Mesenchymal stem cell (in vitro differentiated cells and primary cell): ENCODE data around the gene MRPL34.

Source experiments
- DNase-seq: peaks from one replicate; pipeline ENCODE4 v3.0.0-alpha.2; 2013
- H2AFZ ChIP-seq: one replicate; pipeline ENCODE4 v1.6.1; 2013; ENCODE audit warnings: low read depth, mild to moderate bottlenecking, control low read depth, inconsistent platforms, low read length, moderate library complexity
- H2AK5ac ChIP-seq: 2 replicates; pipeline ENCODE4 v1.6.1; 2013; ENCODE audit warnings: low read length, moderate library complexity, mild to moderate bottlenecking, inconsistent platforms; ENCODE audit not compliant: severe bottlenecking
- H2BK120ac ChIP-seq: one replicate; pipeline ENCODE4 v1.6.1; 2013; ENCODE audit warnings: low read depth, mild to moderate bottlenecking, inconsistent platforms, low read length, moderate library complexity
- H2BK12ac ChIP-seq, 2 experiments: one replicate each; pipeline ENCODE4 v1.6.1; 2013; ENCODE audit warnings: inconsistent platforms in 2 of 2, low read length in 2 of 2, mild to moderate bottlenecking in 2 of 2, moderate library complexity in 2 of 2, control low read depth in 1 of 2
- H2BK15ac ChIP-seq: one replicate; pipeline ENCODE4 v1.6.1; 2013; ENCODE audit warnings: mild to moderate bottlenecking, low read depth, inconsistent platforms; ENCODE audit not compliant: poor library complexity, severe bottlenecking
- H2BK5ac ChIP-seq: 2 replicates; pipeline ENCODE4 v1.6.1; 2013; ENCODE audit warnings: low read depth, mild to moderate bottlenecking, low read length, control low read depth, inconsistent platforms; ENCODE audit not compliant: poor library complexity, severe bottlenecking
- H3K14ac ChIP-seq, 2 experiments: one replicate each; pipeline ENCODE4 v1.6.1; 2013; ENCODE audit warnings: inconsistent platforms in 2 of 2, low read length in 2 of 2, control low read depth in 1 of 2, mild to moderate bottlenecking in 1 of 2, moderate library complexity in 1 of 2
- H3K18ac ChIP-seq, 2 experiments: one replicate each; pipeline ENCODE4 v1.6.1; 2013; ENCODE audit warnings: inconsistent platforms in 2 of 2, low read length in 2 of 2, control low read depth in 1 of 2, low read depth in 1 of 2, mild to moderate bottlenecking in 1 of 2
- H3K23ac ChIP-seq, 2 experiments: one replicate each; pipeline ENCODE4 v1.6.1; 2013; ENCODE audit warnings: inconsistent platforms in 2 of 2, low read length in 2 of 2, mild to moderate bottlenecking in 2 of 2, moderate library complexity in 2 of 2, control low read depth in 1 of 2
- H3K27ac ChIP-seq: 2 replicates; pipeline ENCODE4 v1.5.1; 2013; ENCODE audit warnings: mild to moderate bottlenecking, moderate library complexity, low read length, control low read depth, inconsistent platforms; ENCODE audit not compliant: poor library complexity, severe bottlenecking
- H3K27me3 ChIP-seq, 2 experiments: 2 replicates each; pipeline versions ENCODE4 v1.6.1 to v1.7.0; 2013; ENCODE audit warnings: low read length in 2 of 2, mild to moderate bottlenecking in 2 of 2, moderate library complexity in 2 of 2, control low read depth in 1 of 2, inconsistent platforms in 1 of 2; ENCODE audit not compliant: control insufficient read depth in 1 of 2, insufficient read depth in 1 of 2
- H3K36me3 ChIP-seq, 2 experiments: 2 replicates each; pipeline versions ENCODE4 v1.6.1 to v1.7.0; 2013; ENCODE audit warnings: low read length in 2 of 2, control low read depth in 1 of 2, inconsistent platforms in 1 of 2, low read depth in 1 of 2, mild to moderate bottlenecking in 1 of 2; ENCODE audit not compliant: insufficient read depth in 2 of 2, control insufficient read depth in 1 of 2
- H3K4ac ChIP-seq, 2 experiments: one replicate each; pipeline ENCODE4 v1.6.1; 2013; ENCODE audit warnings: inconsistent platforms in 2 of 2, low read length in 2 of 2, mild to moderate bottlenecking in 2 of 2, moderate library complexity in 2 of 2, control low read depth in 1 of 2, low read depth in 1 of 2
- H3K4me1 ChIP-seq: 2 replicates; pipeline ENCODE4 v1.6.1; 2013; ENCODE audit warnings: low read depth, low read length, control low read depth; ENCODE audit not compliant: control insufficient read depth, insufficient read depth
- H3K4me2 ChIP-seq: 2 replicates; pipeline ENCODE4 v1.6.1; 2013; ENCODE audit warnings: low read length, mild to moderate bottlenecking, inconsistent platforms; ENCODE audit not compliant: poor library complexity, severe bottlenecking
- H3K4me3 ChIP-seq, 2 experiments: 2 replicates each; pipeline versions ENCODE4 v1.5.1 to v1.7.0; 2013; ENCODE audit warnings: low read length in 2 of 2, mild to moderate bottlenecking in 2 of 2, control low read depth in 1 of 2, low read depth in 1 of 2; ENCODE audit not compliant: insufficient read depth in 1 of 2
- H3K79me1 ChIP-seq: replicated peaks from 2 replicates; pipeline ENCODE4 v1.6.1; 2013; ENCODE audit warnings: mild to moderate bottlenecking, control low read depth, low read length, inconsistent platforms; ENCODE audit not compliant: poor library complexity, severe bottlenecking
- H3K9ac ChIP-seq: 2 replicates; pipeline ENCODE4 v1.7.0; 2013; ENCODE audit warnings: mild to moderate bottlenecking, low read length, moderate library complexity
- H3K9me3 ChIP-seq: 2 replicates; pipeline ENCODE4 v1.7.0; 2013; ENCODE audit warnings: mild to moderate bottlenecking, low read length; ENCODE audit not compliant: control insufficient read depth
- H4K8ac ChIP-seq: one replicate; pipeline ENCODE4 v1.6.1; 2013; ENCODE audit warnings: inconsistent platforms, mild to moderate bottlenecking, low read length, moderate library complexity
- H4K91ac ChIP-seq: one replicate; pipeline ENCODE4 v1.6.1; 2013; ENCODE audit warnings: mild to moderate bottlenecking, low read length, inconsistent platforms
- WGBS: methylation state at CpG from one replicate; pipeline ENCODE4 v1.1.7; 2013; ENCODE audit warnings: mixed read lengths; 5-methylcytosine and 5-hydroxymethylcytosine counted together

The MRPL34 gene

DNA sequence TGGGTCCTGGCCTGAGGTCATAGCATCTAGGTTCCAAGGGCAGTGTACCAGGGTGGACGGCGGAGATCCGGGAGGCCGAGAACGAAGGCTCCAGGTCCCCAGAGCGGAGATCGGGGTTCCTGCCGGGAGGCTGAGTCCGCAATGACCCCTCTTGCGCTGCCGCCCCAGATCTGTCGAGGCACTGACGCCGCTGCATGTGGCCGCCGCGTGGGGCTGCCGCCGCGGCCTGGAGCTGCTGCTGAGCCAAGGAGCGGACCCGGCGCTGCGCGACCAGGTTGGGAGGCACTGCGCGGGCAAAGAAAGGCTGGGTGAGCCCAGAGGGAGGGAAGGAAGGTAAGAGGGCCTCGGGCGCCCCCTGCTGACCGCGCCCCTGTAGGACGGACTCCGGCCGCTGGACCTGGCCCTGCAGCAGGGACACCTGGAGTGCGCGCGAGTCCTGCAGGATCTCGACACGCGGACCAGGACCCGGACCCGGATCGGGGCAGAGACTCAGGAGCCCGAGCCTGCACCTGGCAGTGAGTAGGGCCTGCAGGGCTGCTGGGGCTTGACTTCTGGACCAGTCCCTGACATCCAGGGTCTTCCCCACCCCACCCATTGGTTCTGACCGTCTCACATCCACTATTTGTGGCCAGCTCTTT, 23.1 kb upstream of the MRPL34 start:
- Histone ChIP-seq H2BK15ac (no peak overlapping the region), H3K4me3 (peak overlapping the region in 1 of 2 experiments; percentile 74), H3K9ac (peak overlapping the region; percentile 43), H3K4ac (no peak overlapping the region), H2BK5ac (no peak overlapping the region), H3K79me1 (no peaks in the 10 kb centered on the region), H3K27ac (no peak overlapping the region), H2BK12ac (peak overlapping the region in 1 of 2 experiments; percentile 5), H2BK120ac (no peak overlapping the region), H2AFZ (no peak overlapping the region), H3K14ac (no peak overlapping the region), H3K4me2 (no peak overlapping the region), H3K9me3 (no peaks in the 10 kb centered on the region), H3K18ac (no peak overlapping the region), H3K36me3 (peaks cover 14 to 31% of the 10 kb centered on the region in 2 experiments), H3K23ac (no peak overlapping the region), H4K91ac (peak overlapping the region; percentile 80), H4K8ac (peak overlapping the region; percentile 52), H3K27me3 (peaks cover 0 to 4% of the 10 kb centered on the region in 2 experiments), H3K4me1 (peaks cover 6% of the 10 kb centered on the region), H2AK5ac (no peak overlapping the region)
- WGBS: 29% methylated on average over 45 of the region's 45 CpGs
- DNase-seq: peak; percentile 69

GRCh38 chr19:17283504-17283996, 22.1 kb upstream of the MRPL34 start:
- no peak overlapping the region for H3K14ac ChIP-seq
- H3K4ac ChIP-seq: no peak overlapping the region
- no peak overlapping the region for H2AK5ac ChIP-seq
- WGBS: 87% methylated on average over 7 of the region's 7 CpGs
- H3K27me3 ChIP-seq: peaks cover 0 to 4% of the 10 kb centered on the region in 2 experiments
- H2BK120ac ChIP-seq: no peak overlapping the region
- no peak overlapping the region for H2BK12ac ChIP-seq
- H3K27ac ChIP-seq: no peak overlapping the region
- no peak overlapping the region for H3K4me2 ChIP-seq
- H2BK5ac ChIP-seq: no peak overlapping the region
- H2BK15ac ChIP-seq: no peak overlapping the region
- H3K36me3 ChIP-seq: peaks cover 13 to 24% of the 10 kb centered on the region in 2 experiments
- no peak overlapping the region for H2AFZ ChIP-seq
- H4K91ac ChIP-seq: no peak overlapping the region
- H3K9ac ChIP-seq: no peak overlapping the region
- no peak overlapping the region for H3K4me3 ChIP-seq
- H3K18ac ChIP-seq: no peak overlapping the region
- H3K9me3 ChIP-seq: no peaks in the 10 kb centered on the region
- no peaks in the 10 kb centered on the region for H3K79me1 ChIP-seq
- no peak overlapping the region for H4K8ac ChIP-seq
- peaks cover 6% of the 10 kb centered on the region for H3K4me1 ChIP-seq
- H3K23ac ChIP-seq: no peak overlapping the region
- no peak for DNase-seq

- no peak overlapping the region for H2AFZ ChIP-seq
- H3K4me1 ChIP-seq: peaks cover 9% of the 10 kb centered on the region
- H2AK5ac ChIP-seq: no peak overlapping the region
- peaks cover 0 to 4% of the 10 kb centered on the region in 2 experiments for H3K27me3 ChIP-seq
- H3K4me3 ChIP-seq: no peak overlapping the region
- no peak overlapping the region for H3K9ac ChIP-seq
- no peak overlapping the region for H3K18ac ChIP-seq
- no peak overlapping the region for H3K4ac ChIP-seq
- H3K27ac ChIP-seq: no peak overlapping the region
- H3K9me3 ChIP-seq: no peaks in the 10 kb centered on the region
- no peak for DNase-seq
- no peaks in the 10 kb centered on the region for H3K79me1 ChIP-seq
- 94% methylated on average over 16 of the region's 18 CpGs for WGBS
- peak overlapping the region; percentile 36 for H4K8ac ChIP-seq
- no peak overlapping the region for H2BK15ac ChIP-seq
- peaks cover 0 to 14% of the 10 kb centered on the region in 2 experiments for H3K36me3 ChIP-seq
- H3K23ac ChIP-seq: no peak overlapping the region
- no peak overlapping the region for H2BK120ac ChIP-seq
- no peak overlapping the region for H2BK12ac ChIP-seq
- H3K4me2 ChIP-seq: no peak overlapping the region
- H3K14ac ChIP-seq: no peak overlapping the region
- H4K91ac ChIP-seq: no peak overlapping the region
- H2BK5ac ChIP-seq: no peak overlapping the region
Observed at GRCh38 chr19:17285415-17286135, 20.1 kb upstream of the MRPL34 start.

DNA sequence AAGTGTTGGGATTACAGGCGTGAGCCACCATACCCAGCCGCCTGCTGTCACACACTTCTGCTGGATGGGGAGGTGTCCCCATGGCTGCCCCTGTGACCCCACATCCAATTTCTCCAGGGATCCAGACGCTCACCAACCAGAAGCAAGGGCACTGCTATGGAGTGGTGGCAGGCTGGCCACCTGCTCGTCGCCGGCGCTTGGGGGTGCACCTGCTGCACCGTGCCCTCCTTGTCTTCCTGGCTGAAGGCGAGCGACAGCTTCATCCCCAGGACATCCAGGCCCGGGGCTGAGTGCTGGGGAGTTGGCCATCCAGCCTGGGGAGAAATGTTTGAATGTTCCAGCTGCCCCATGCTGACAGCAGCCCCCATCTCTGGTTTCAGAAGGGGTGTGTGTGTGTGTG, 19.4 kb upstream of the MRPL34 start:
- H3K27me3 ChIP-seq: peaks cover 0 to 4% of the 10 kb centered on the region in 2 experiments
- H3K4me1 ChIP-seq: peaks cover 9% of the 10 kb centered on the region
- no peak overlapping the region for H3K23ac ChIP-seq
- H2BK5ac ChIP-seq: no peak overlapping the region
- no peaks in the 10 kb centered on the region for H3K79me1 ChIP-seq
- H3K14ac ChIP-seq: no peak overlapping the region
- H2AFZ ChIP-seq: no peak overlapping the region
- H2AK5ac ChIP-seq: no peak overlapping the region
- no peak overlapping the region for H2BK120ac ChIP-seq
- H3K4me2 ChIP-seq: no peak overlapping the region
- no peak overlapping the region for H3K4ac ChIP-seq
- DNase-seq: no peak
- H3K9ac ChIP-seq: no peak overlapping the region
- no peak overlapping the region for H2BK12ac ChIP-seq
- H3K27ac ChIP-seq: no peak overlapping the region
- H4K91ac ChIP-seq: peak overlapping the region; percentile 73
- H3K18ac ChIP-seq: no peak overlapping the region
- WGBS: 95% methylated on average over 11 of the region's 11 CpGs
- peaks cover 0 to 14% of the 10 kb centered on the region in 2 experiments for H3K36me3 ChIP-seq
- H2BK15ac ChIP-seq: no peak overlapping the region
- no peaks in the 10 kb centered on the region for H3K9me3 ChIP-seq
- H3K4me3 ChIP-seq: no peak overlapping the region
- H4K8ac ChIP-seq: peak overlapping the region; percentile 36
